GM19099 (cell line): ENCODE results near the gene EMCN.

Experiments
- POLR2A ChIP-seq: IDR thresholded peaks from 3 replicates; pipeline ENCODE4 v1.6.1; 2011; ENCODE audit warnings: low read depth; ENCODE audit not compliant: insufficient read length; ENCODE audit errors: extremely low read depth

The EMCN gene

DNA sequence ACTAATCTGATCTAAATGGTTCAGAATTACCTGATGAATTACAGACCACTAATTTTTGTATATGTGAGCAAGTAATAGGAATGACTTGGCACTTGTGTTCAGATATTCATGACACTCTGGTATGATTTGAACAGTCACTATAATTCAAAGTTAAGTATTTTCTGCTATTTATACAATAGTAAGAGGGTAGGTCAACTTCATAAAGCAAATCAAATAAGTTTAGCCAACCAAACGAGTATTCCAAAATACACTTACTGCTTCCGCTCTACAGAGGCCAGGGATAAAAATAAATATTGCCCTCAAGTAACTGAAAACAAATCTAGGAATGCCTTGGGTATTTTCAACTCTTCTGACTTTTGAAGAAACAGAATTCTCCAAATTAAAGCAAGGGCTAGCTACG is 9.1 kb downstream of the EMCN start:
- no peak for TF ChIP-seq POLR2A

GRCh38 chr4:100504086-100504874 is 13.5 kb downstream of the EMCN start:
- TF ChIP-seq POLR2A, result no peak

DNA sequence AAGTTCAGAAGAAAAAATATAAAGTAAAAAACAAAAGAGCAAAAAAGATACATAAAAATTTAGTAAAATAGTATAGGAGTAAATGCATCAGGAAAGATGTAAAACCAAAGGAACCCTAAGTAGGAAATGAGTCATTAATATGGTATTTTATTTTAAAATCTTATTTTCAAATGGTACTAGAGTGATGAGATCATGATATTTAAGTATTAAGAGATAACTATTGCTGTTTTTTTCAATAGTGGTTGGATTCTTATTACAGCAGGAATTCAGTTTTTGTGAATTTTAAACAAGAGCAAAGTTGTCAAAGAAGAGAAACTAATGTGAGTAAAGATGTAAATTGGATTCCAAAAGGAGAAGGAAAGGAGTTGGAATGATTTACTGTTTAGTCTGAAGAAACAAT is 20.0 kb downstream of the EMCN start:
- no peak for TF ChIP-seq POLR2A

DNA sequence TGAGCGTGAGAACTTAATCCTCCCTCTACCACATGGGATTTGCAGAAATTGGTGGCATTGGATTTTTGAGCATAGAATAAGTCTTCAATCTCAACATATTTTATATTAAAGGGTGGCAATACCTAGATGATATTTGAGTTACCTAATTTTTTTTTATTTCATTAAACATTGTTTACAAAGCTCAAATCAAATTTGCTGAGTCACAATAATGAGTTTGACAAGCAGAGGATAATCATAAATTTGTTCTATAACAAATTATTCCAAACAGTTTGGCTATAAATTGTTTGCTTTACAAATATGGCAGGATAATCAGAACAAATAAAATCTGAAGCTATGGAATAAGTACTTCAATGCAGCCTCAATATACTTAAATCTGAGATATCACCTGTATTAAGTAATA is 22.7 kb downstream of the EMCN start:
- TF ChIP-seq POLR2A, result no peak

DNA sequence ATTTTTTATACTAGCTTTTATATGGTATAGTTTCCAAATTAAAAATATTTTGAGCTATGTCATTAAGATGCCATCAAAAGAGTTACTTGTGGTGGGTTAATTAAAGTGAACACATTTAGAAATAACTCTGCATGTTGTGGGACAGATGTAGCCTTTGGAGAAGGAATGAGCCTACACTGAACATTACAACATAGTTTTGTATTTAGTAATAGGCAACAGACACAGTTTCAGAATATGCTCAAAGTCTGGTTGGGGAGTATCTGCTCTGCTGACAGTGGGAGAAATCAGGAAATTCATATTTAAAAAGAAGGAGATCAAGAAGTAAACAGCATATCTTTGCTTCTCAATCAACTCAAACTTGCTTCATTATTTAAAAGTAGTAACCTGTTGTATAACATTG is 23.7 kb downstream of the EMCN start:
- no peak for TF ChIP-seq POLR2A

DNA sequence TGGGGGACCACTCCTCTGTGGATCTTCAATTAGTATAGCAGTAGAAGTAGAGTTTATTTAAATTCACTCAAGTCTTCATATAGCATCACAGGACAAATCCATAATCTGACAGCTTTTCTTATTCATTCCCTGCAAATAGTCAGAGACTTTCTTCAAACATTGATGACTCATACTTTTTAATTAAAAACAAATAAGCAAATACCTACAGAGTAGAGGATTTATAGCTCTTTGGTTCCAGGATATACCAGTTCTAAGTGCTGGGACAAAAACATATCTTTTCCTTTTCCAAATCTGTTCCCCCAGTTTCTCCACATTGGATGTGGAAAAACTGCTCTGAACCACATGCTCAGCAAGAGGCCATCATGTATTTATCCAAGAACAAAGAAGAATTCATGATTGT is 24.1 kb downstream of the EMCN start:
- TF ChIP-seq POLR2A, result no peak

DNA sequence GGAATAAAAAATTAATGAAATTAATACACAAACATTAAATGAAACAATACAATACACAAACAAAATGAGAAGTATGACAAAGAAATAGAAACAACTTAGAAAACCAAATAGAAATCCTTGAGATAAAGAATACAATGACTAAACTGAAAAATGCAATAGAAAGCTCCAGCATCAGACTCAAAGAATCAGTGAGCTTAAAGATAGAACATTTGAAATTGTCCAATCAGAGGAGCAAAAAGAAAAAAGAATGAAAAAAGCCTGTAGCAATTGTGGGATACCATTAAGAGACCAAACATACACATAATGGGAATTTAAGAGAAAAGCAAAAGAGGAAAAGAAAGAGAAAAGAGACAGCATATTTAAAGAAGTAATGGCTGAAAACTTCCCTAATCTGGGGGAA is 25.7 kb downstream of the EMCN start:
- no peak for TF ChIP-seq POLR2A

- no peak for TF ChIP-seq POLR2A
Observed at GRCh38 chr4:100489305-100489704, 28.5 kb downstream of the EMCN start.

GRCh38 chr4:100486496-100486895 is 31.3 kb downstream of the EMCN start:
- TF ChIP-seq POLR2A, result no peak

- no peak for TF ChIP-seq POLR2A
Observed at GRCh38 chr4:100483796-100484195, 34.0 kb downstream of the EMCN start.

GRCh38 chr4:100479971-100480370 is 37.9 kb downstream of the EMCN start:
- no peak for TF ChIP-seq POLR2A

DNA sequence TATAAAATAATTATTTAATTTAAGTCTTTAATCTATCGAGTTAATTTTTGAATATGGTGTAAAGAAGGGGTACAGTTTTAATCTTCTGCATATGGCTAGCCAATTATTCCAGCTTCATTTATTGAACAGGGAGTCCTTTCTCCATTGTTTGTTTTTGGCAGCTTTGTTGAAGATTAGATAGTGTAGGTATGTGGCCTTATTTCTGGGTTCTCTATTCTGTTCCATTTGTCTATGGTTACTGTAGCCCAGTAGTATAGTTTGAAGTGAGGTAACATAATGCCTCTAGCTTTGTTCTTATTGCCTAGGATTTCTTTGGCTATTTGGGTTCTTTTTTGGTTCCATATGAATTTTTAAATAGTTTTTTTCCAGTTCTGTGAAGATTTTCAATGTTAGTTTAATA is 48.3 kb downstream of the EMCN start:
- no peak for TF ChIP-seq POLR2A

DNA sequence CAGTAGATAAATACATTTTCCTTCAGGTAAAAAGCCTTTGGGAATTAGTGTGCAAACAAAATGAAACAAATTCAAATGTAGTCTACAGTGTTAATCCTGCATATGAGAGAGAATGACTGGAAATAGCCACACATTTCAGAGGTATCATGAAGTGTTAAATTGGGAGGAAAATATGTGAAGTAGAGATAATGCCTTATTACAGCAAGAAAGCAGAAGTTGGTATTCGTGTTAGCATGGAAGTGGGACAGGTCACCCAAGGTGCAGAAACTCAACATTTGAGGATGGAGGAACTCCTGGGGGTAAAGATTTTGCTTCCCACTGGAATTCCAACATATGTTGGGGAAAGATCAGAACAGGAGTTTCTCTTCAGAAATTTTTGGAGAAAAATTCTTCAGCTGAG is 51.3 kb downstream of the EMCN start:
- no peak for TF ChIP-seq POLR2A

GRCh38 chr4:100461807-100462605 is 55.8 kb downstream of the EMCN start:
- no peak for TF ChIP-seq POLR2A

GRCh38 chr4:100450449-100450848 is 67.4 kb downstream of the EMCN start:
- no peak for TF ChIP-seq POLR2A

- TF ChIP-seq POLR2A, result no peak
Observed at GRCh38 chr4:100431416-100431815, 86.4 kb downstream of the EMCN start.
